ENCODE data around the gene ORMDL3.

ORMDL3 gene

GRCh38 chr17:39927101-39927928 lies at the start of gene ORMDL3, which contains the start of gene LRRC3C:
TSS of gene ORMDL3 (minus strand) at chr17:39927601. CDS start at chr17:39924203, 3,398 bp downstream.
TSS of gene LRRC3C (plus strand) at chr17:39927732. CDS start at chr17:39941524, 13,792 bp downstream.
- DNase-seq = peak; percentile 97

GRCh38 chr17:39975801-39976200 lies 48.4 kb upstream of the ORMDL3 start:
- no peak for DNase-seq

- DNase-seq = no peak
Measured at GRCh38 chr17:39974433-39974832, 47.0 kb upstream of the ORMDL3 start.

- DNase-seq = no peak
Measured at GRCh38 chr17:39973496-39973895, 46.1 kb upstream of the ORMDL3 start.

- DNase-seq = no peak
Measured at GRCh38 chr17:39972271-39972670, 44.9 kb upstream of the ORMDL3 start.

GRCh38 chr17:39971076-39971603 lies 43.7 kb upstream of the ORMDL3 start:
- no peak for DNase-seq

GRCh38 chr17:39970157-39970692 lies 42.8 kb upstream of the ORMDL3 start:
- DNase-seq = no peak

- DNase-seq = no peak
Measured at GRCh38 chr17:39969375-39969774, 42.0 kb upstream of the ORMDL3 start.

GRCh38 chr17:39968761-39969160 lies 41.4 kb upstream of the ORMDL3 start:
- DNase-seq = no peak

- no peak for DNase-seq
Measured at GRCh38 chr17:39966771-39967170, 39.4 kb upstream of the ORMDL3 start.

GRCh38 chr17:39965017-39965699 lies 37.8 kb upstream of the ORMDL3 start:
- DNase-seq = no peak

- no peak for DNase-seq
Measured at GRCh38 chr17:39963829-39964228, 36.4 kb upstream of the ORMDL3 start.

GRCh38 chr17:39962642-39963220 lies 35.3 kb upstream of the ORMDL3 start, which contains the start of gene GSDMA:
TSS of gene GSDMA (plus strand) at chr17:39963004. CDS start at chr17:39965688, 2,684 bp downstream.
- no peak for DNase-seq

- no peak for DNase-seq
Measured at GRCh38 chr17:39960524-39961041, 33.2 kb upstream of the ORMDL3 start.

- no peak for DNase-seq
Measured at GRCh38 chr17:39955726-39956225, 28.4 kb upstream of the ORMDL3 start.

GRCh38 chr17:39954876-39955275 lies 27.5 kb upstream of the ORMDL3 start:
- no peak for DNase-seq

- DNase-seq = no peak
Measured at GRCh38 chr17:39953471-39953888, 26.1 kb upstream of the ORMDL3 start.

GRCh38 chr17:39952680-39953470 lies 25.5 kb upstream of the ORMDL3 start:
- peak; percentile 99 for DNase-seq

GRCh38 chr17:39951924-39952679 lies 24.7 kb upstream of the ORMDL3 start:
- DNase-seq = no peak

- no peak for DNase-seq
Measured at GRCh38 chr17:39950871-39951348, 23.5 kb upstream of the ORMDL3 start.

- no peak for DNase-seq
Measured at GRCh38 chr17:39949028-39949427, 21.6 kb upstream of the ORMDL3 start.

All from activated CD4-positive, alpha-beta T cell treated with anti-CD3 and anti-CD28 coated beads, Interleukin-2, Interleukin-6, amounts not matched to agents 100 ng/mL and 50 ng/mL, durations not matched to agents 16 hours and 8 hours (primary cell).